Suppressor macrophage treated with lipopolysaccharide for 1 hour (primary cell): ENCODE measurements around the gene PHACTR2.

Experiments used
- DNase-seq, 3 donors: peaks; one replicate each; pipeline ENCODE4 v3.0.0-alpha.2; 2020 to 2022

Gene PHACTR2

GRCh38 chr6:143743301-143744166, 65.8 kb downstream of the PHACTR2 start:
- no peak for DNase-seq

- DNase-seq, result no peak
Measured at GRCh38 chr6:143744551-143745165, 66.9 kb downstream of the PHACTR2 start.

DNA sequence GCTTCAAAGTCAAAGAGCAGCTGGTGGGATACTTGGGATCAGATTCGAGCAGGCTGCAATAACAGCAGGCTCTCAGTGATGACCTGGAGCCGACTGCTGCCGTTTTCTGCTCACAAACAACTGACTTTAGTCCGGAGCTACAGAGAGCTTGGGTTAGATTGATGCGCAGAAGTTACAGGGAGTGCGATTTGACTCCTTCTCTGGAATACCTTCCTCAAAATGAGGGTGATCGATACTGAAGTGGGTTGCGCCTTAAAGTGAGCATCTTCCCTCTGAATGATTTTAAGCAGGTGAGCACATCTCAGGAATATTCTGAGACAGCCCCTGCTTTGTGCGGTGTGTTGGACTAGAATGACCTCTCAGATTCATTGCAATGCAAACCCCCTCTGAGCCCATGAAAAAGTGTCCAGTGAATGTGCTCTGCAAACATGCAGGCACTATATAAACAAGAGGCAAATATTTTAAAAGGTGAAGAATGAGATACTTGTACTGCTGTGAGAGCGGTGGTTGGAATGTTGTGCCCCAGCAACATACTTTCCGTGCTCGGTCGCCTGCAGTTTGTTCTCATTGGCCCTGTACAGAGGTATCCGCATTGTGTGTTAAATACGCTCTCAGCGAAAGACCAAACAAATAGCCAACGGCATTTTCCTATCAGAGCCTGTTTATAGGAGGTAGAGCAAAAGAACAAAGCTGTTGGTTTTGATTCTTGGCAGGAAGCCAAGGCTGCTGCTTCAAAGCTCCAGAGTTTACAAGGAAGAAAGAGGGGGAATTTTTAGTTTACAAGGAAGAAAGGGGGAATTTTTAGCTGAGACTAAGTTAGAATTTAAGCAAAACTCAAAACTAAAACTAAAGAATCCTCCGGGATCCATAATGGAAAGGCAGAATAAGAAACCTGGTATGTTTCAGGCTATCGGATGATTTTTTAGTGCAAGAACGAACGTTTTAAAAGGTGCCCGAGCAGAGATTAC, 67.7 kb downstream of the PHACTR2 start:
- peak in 1 of 3 donors; percentile 11 for DNase-seq

DNA sequence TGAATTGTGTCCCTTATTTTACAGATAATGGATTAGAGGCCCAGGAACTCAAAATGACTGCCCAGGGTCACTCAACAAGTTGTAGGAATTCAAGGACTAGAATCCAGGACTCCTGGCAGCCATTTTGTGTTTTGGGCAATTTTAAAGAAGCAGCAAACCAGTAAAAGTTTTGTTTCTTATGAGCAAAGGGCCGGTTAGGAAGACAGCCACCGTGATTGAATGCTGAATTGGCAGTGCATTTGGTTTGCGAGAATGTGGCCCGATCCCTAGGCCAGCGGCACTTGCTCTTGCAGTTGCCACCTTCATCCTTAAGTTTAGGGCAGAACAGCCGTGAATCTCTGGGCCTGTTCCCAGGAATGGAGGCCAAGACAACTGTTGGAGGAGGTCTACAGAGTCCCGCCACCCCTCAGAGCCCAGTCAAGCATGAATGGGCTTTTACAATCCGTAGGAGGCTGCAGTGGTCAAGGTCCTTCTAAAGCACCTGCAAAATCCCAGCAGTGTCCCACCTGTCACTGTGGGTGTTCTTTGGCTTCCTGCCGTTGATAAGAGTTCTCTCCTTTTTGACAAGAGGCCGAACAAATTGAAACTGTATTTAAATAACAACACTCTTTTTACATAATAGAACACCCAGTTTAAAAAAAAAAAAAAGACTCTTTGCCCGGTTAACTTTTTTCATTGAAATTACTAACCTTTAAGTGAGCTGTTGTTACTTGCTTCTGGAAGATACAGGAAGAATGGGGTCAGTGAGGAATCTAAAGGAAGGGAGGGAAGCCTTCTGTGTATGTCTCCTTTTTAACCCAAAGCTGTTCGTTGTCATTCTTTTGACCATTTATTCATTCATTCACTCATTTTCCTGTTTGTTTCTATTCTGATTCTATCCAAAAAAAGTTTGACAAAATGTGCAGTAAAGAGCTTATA, 68.7 kb downstream of the PHACTR2 start:
- no peak for DNase-seq

DNA sequence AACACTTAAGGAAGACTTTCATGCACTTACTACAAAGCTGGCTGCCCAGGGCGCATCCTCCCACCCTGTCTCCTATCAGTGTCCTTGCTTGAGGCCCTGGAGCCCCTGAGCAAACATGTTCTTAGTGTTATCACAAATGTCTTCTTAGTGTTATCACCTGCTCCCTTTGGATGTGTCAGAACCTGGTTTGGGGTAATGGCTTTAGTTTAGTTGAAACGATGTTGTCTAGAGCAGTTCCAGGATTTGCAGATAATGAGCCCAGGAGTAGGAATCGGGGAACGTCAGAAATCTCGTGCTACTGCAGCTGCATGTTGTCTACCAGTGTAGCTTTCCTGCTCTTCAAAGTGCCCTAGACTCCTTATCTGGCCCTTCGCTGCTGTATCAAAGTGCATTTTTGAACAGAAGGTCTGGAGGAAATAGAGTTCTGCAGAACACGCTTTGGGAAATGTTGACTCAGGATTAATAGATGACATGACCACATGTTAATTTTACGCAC, 69.6 kb downstream of the PHACTR2 start:
- no peak for DNase-seq

- DNase-seq, result no peak
Measured at GRCh38 chr6:143749891-143750290, 72.1 kb downstream of the PHACTR2 start.

DNA sequence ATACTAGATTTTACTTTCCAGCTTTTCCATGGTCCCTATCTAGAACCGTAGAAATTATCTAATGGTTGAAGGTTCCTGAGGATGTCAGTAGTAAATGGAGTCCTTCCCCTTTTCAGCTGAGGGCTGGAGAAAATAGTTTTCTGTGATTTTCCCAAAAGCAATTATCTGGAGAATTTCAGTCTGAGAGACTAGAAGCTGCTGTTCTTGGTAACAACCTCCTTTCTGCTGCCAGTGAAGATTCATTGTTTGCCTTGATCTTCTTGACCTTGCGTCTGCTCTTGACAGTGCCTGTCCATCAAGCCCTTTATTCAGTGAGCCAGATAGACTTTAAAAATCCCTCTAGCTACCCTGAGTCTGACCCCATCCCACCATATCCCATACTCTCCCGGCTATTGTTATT, 73.1 kb downstream of the PHACTR2 start:
- no peak for DNase-seq

DNA sequence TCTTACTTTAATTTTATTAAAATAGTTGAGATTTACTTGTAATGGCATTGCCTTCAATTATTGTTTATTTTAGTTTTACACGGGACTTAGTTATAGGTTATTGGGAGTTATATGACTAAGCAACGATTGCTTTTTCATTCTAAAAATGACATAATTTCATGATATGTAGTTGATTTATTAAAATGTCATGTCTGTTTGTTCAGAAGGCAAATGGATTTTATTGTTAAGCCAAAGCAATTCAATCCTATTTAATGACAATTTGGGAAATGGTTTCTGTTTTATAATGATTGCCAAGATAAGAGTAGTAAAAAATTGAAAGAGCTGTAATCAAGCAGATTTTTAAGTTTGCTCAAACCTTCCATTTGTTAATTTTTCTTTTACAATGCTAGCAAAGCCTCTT, 74.7 kb downstream of the PHACTR2 start:
- no peak for DNase-seq

GRCh38 chr6:143753678-143754077, 75.9 kb downstream of the PHACTR2 start:
- no peak for DNase-seq

DNA sequence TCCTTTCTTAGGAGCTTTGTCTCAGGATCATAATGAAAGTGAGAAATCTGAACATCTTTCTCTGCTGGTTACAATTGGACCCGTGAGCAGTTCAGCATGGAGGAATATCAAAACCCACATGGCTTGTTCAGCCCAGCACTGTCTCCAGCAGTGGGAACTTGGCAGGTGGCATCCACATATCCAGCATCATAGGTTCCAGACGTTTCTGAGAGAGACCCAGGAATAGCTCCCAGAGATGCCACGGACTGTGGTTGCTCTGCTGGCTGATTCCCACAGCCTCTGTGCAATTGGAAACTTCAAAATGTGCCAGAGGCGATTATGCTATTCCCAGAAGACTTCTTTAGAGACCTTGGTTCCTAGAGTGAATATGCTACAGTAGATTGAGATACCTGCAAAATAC, 76.4 kb downstream of the PHACTR2 start:
- no peak for DNase-seq

DNA sequence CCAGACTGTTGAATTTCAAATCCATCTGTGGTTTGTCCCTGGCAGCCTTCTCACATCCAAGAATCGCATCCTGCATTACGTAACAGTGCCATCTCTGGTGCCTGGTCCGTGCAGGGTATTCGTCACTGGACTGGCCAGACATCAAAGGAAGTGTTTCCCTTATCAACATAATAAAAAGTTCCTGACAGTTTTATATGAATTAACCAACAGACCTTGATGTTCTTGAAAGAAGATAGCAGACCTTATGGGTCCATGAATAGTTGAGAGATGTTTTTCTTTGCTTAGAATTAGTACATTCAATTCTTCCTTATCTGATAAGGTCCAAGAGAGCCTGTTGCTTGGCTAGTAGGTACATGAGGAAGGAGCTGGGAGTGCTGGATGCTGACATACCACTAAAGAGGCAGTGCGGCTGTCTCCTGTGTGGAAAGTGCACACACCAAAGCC, 77.6 kb downstream of the PHACTR2 start:
- DNase-seq, result peak in 1 of 3 donors; percentile 11

- DNase-seq, result no peak
Measured at GRCh38 chr6:143757346-143757832, 79.6 kb downstream of the PHACTR2 start.

- no peak for DNase-seq
Measured at GRCh38 chr6:143758551-143758950, 80.8 kb downstream of the PHACTR2 start.

DNA sequence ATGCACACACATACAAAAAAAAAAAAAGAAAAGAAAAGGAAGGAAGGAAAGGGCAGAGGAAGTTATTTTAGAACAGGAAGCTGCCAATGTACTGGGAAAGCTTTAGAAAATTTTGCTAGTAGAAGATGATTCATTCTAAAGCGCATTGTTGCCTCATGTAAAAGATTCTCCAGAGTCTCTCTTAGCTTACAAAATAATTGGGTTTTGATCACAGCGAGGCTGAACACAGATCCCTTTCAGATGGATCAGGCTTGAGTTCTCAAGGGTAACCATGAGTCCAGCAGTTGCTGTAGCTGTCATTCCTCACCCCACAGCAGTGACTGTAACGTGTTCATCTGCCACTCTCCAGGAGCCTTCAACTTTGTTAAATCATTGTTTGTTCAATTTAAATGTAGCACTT, 81.9 kb downstream of the PHACTR2 start:
- DNase-seq, result peak; percentile 54 to 84 (median 82)

GRCh38 chr6:143761074-143761473, 83.3 kb downstream of the PHACTR2 start:
- peak in 2 of 3 donors; percentile 17 to 20 for DNase-seq

DNA sequence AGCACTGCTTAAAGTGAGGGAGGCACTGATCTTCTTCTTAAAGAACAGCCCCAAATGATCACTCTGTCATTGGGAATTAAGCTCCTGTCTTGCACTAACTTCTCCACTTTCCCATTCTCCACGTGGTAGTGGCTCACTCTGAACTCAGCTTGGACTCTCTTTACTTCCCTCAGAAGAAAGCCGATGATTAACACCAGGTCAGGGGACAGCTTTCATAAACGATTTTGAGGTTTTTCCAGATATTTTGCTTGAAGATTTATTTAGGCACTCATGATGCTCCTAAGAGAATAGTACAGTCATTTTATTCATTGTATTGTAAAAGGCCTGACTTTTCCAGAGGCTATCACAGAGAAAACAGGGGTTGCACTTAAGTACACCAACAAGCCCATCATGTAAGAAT, 84.4 kb downstream of the PHACTR2 start:
- DNase-seq, result no peak

DNA sequence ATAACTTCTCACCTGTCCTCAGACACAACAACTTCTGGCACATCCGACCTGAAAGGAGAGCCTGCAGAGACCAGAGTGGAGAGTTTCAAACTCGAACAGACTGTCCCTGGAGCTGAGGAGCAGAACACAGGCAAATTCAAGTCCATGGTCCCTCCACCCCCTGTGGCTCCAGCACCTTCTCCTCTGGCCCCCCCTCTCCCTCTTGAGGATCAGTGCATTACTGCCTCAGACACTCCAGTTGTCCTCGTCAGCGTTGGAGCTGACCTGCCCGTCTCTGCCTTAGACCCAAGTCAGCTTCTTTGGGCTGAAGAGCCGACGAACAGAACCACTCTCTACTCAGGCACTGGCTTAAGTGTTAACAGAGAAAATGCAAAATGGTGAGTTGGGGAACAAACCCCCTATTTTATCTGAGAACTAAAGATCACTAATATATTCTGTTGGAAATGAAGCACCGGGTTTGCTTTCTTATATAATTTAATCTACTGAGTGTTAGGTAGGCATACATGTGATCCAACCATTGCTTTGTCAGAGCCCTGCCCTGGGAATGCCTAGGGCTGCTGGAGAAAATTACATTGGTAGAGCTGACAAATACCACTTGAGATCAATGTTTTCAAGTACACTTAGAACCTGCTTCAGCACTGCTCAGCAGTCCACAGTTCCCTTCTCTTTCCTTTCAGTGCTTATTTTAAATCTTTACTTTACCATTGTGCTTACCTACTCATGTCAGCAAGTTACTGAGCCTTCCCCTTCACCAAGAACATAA, 87.8 kb downstream of the PHACTR2 start:
- no peak for DNase-seq

DNA sequence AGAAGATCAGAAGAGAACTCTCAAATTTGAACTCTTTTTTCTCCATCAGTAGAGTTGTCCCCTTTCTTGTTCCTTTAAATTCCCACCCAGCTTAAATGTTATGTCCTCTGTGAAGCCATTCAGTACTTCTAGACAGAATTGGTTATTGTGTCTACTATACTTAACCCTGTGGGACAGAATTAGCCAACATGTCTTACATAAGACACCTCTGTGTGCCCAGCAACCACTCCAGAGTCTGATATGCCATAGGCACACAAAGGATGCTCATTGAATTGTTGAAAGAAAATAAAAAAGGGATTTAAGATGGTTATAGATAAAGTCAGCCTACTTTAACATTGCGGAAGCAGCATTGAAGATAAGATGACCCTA, 88.4 kb downstream of the PHACTR2 start:
- DNase-seq, result no peak

DNA sequence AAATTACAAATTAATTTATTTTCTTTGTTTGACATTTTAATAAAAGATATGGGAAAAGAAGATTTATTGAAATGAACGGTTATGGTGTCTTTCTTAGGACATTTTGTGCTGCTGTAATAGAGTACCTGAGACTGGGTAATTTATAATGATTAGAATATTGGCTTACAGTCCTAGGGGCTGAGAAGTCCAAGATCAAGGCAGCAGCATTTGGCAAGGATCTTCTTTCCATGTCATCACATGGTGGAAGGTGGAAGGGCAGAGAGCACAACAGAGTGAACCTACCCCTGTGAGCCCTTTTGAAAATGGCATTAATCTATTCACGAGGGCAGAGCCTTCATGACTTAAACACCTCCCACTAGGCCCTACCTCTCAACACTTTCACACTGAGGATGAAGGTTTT, 89.7 kb downstream of the PHACTR2 start:
- DNase-seq, result no peak

- DNase-seq, result peak; percentile 54 to 81 (median 74)
Measured at GRCh38 chr6:143772116-143773086, 94.6 kb downstream of the PHACTR2 start.
